Measurements from ENCODE around the gene ELL3. TPM values are rescaled to one million over a fixed set of nuclear protein-coding genes. Genes with fewer than 3 reads are reported as not detected.

ELL3 gene
- total and polyA plus RNA-seq, 2 experiments from 2014 or later, result 5.0 to 6.4 TPM

DNA sequence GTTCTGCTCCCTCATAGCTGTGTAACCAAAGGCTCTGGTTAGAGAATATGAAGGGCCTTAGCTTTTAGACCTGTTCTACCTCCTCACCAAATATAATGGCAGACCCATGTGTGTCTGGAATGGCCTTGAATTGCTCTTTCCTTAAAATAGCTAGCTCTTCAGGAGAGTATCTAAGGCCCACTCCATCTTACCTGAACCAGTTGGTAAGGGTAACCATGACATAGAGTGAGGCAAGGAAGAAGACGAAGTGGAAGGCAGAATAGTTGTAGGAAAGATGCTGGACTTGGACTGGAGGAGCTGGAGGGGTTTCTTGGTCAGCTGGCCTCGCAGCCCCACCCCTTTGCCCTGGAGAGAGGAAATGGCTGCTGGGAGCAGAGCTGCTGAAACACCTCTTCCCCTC, 18.4 kb upstream of the ELL3 start:
- no peaks in the 10 kb centered on the region for H3K9me2 ChIP-seq (replicated peaks; ENCODE audit: insufficient read depth)
- H4K20me1 ChIP-seq (ENCODE audit: insufficient read depth, poor library complexity, severe bottlenecking), result peaks cover 11% of the 10 kb centered on the region
- no peak overlapping the region for H3K4me3 ChIP-seq
- H3K36me3 ChIP-seq (replicated peaks; ENCODE audit: insufficient read depth, low read depth), result no peaks in the 10 kb centered on the region
- DNase-seq (ENCODE audit: low spot score), result no peak
- no peak overlapping the region for H2AFZ ChIP-seq
- H3K9me3 ChIP-seq (ENCODE audit: low read depth), result no peaks in the 10 kb centered on the region
- TF ChIP-seq, protein P1, sequence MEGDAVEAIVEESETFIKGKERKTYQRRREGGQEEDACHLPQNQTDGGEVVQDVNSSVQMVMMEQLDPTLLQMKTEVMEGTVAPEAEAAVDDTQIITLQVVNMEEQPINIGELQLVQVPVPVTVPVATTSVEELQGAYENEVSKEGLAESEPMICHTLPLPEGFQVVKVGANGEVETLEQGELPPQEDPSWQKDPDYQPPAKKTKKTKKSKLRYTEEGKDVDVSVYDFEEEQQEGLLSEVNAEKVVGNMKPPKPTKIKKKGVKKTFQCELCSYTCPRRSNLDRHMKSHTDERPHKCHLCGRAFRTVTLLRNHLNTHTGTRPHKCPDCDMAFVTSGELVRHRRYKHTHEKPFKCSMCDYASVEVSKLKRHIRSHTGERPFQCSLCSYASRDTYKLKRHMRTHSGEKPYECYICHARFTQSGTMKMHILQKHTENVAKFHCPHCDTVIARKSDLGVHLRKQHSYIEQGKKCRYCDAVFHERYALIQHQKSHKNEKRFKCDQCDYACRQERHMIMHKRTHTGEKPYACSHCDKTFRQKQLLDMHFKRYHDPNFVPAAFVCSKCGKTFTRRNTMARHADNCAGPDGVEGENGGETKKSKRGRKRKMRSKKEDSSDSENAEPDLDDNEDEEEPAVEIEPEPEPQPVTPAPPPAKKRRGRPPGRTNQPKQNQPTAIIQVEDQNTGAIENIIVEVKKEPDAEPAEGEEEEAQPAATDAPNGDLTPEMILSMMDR (IDR thresholded peaks at IDR 0.05; ENCODE audit: poor library complexity), result no peak
- TF ChIP-seq EZH2phosphoT487 (IDR thresholded peaks at IDR 0.05; ENCODE audit: low read depth, severe bottlenecking, unreplicated experiment), result no peak
- TF ChIP-seq EZH2 (IDR thresholded peaks at IDR 0.05; ENCODE audit: borderline replicate concordance), result no peak
- H3K4me2 ChIP-seq, result peak overlapping the region; percentile 90
- H3K27ac ChIP-seq, result peak overlapping the region; percentile 96
- H3K4me1 ChIP-seq (ENCODE audit: insufficient read depth), result peaks cover 43% of the 10 kb centered on the region
- 97% methylated on average over 2 of the region's 2 CpGs for WGBS (ENCODE audit: low lambda C conversion rate, missing lambda C conversion rate)
- peaks cover 36% of the 10 kb centered on the region for H3K79me2 ChIP-seq
- H3K27me3 ChIP-seq, result no peaks in the 10 kb centered on the region

DNA sequence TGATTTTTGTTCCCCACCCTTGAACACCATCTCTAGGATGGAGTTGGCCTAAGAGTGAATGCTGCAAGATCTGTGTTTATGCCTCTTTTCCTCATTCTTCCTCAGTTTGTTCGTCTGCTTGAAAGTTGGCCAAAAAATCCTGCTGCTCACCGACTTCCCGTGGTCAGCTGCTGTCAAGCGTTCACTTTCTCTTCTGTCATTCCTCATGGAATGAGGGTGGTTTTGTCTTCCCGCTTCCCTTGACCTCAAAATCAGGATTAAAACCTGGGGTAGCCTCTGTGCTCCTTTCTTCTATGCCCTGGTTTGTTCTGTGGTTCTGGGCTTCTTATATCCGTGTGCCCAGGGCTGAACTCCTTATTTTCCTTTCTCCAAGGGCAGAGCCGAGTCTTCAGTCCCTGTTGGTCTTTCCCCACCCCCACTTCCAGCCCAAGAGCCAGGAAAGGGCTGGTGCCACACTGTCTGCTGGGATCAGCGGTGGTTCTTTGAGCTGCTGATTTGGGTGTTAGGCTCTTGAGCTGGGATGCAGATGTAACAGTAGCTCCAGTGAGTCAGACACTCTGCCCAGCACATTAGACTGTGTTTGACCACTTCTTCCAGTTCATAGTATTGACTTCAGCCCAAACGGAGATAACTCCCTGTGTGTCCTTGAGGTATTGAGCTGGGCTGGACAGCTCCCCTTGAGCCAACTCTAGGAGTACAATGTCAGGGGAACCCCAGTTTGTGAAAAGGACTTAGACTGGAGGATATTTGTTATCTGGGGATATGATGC, 17.7 kb upstream of the ELL3 start:
- Histone ChIP-seq H3K4me3 (no peak overlapping the region), H3K36me3 (replicated peaks; ENCODE audit: insufficient read depth, low read depth) (no peaks in the 10 kb centered on the region), H4K20me1 (ENCODE audit: insufficient read depth, poor library complexity, severe bottlenecking) (peaks cover 11% of the 10 kb centered on the region), H3K9me3 (ENCODE audit: low read depth) (no peaks in the 10 kb centered on the region), H3K4me1 (ENCODE audit: insufficient read depth) (peaks cover 36% of the 10 kb centered on the region), H3K27me3 (no peaks in the 10 kb centered on the region), H3K27ac (peak overlapping the region; percentile 96), H3K79me2 (peaks cover 36% of the 10 kb centered on the region), H3K4me2 (peak overlapping the region; percentile 90), H2AFZ (no peak overlapping the region), H3K9me2 (replicated peaks; ENCODE audit: insufficient read depth) (no peaks in the 10 kb centered on the region)
- WGBS (ENCODE audit: low lambda C conversion rate, missing lambda C conversion rate), result 78% methylated on average over 9 of the region's 9 CpGs
- TF ChIP-seq, protein P1 (IDR thresholded peaks at IDR 0.05; ENCODE audit: poor library complexity), result no peak
- TF ChIP-seq EZH2phosphoT487 (IDR thresholded peaks at IDR 0.05; ENCODE audit: low read depth, severe bottlenecking, unreplicated experiment) (no peak), EZH2 (IDR thresholded peaks at IDR 0.05; ENCODE audit: borderline replicate concordance) (no peak)
- no peak for DNase-seq (ENCODE audit: low spot score)

DNA sequence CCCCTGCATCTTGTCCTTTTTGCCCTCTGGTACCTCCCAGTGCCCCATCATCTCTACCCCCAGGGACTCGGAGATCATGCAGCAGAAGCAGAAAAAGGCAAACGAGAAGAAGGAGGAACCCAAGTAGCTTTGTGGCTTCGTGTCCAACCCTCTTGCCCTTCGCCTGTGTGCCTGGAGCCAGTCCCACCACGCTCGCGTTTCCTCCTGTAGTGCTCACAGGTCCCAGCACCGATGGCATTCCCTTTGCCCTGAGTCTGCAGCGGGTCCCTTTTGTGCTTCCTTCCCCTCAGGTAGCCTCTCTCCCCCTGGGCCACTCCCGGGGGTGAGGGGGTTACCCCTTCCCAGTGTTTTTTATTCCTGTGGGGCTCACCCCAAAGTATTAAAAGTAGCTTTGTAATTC, 16.9 kb upstream of the ELL3 start:
- no peak for TF ChIP-seq EZH2 (IDR thresholded peaks at IDR 0.05; ENCODE audit: borderline replicate concordance)
- TF ChIP-seq, protein P1 (IDR thresholded peaks at IDR 0.05; ENCODE audit: poor library complexity), result no peak
- no peak for TF ChIP-seq EZH2phosphoT487 (IDR thresholded peaks at IDR 0.05; ENCODE audit: low read depth, severe bottlenecking, unreplicated experiment)
- Histone ChIP-seq H2AFZ (no peak overlapping the region), H3K9me3 (ENCODE audit: low read depth) (no peaks in the 10 kb centered on the region), H3K79me2 (peaks cover 36% of the 10 kb centered on the region), H3K27me3 (no peaks in the 10 kb centered on the region), H3K4me1 (ENCODE audit: insufficient read depth) (peaks cover 36% of the 10 kb centered on the region), H3K4me2 (peak overlapping the region; percentile 90), H3K27ac (peak overlapping the region; percentile 96), H4K20me1 (ENCODE audit: insufficient read depth, poor library complexity, severe bottlenecking) (peaks cover 11% of the 10 kb centered on the region), H3K4me3 (peak overlapping the region; percentile 93), H3K9me2 (replicated peaks; ENCODE audit: insufficient read depth) (no peaks in the 10 kb centered on the region), H3K36me3 (replicated peaks; ENCODE audit: insufficient read depth, low read depth) (no peaks in the 10 kb centered on the region)
- no peak for DNase-seq (ENCODE audit: low spot score)
- 94% methylated on average over 10 of the region's 10 CpGs for WGBS (ENCODE audit: low lambda C conversion rate, missing lambda C conversion rate)

Measured in hepatocyte (in vitro differentiated cells).